Measurements from ENCODE around the gene MPPED1.
A peak's percentile ranks its signal among the peaks of the same experiment; 100 is the strongest.

MPPED1 gene

GRCh38 chr22:43449831-43450225 lies 38.0 kb downstream of the MPPED1 start:
- DNase-seq, result no peak

- no peak for DNase-seq
Measured at GRCh38 chr22:43451371-43452050, 39.7 kb downstream of the MPPED1 start.

- DNase-seq, result no peak
Measured at GRCh38 chr22:43455846-43456245, 44.0 kb downstream of the MPPED1 start.

- DNase-seq, result no peak
Measured at GRCh38 chr22:43457002-43457401, 45.2 kb downstream of the MPPED1 start.

GRCh38 chr22:43462701-43463100 lies 50.9 kb downstream of the MPPED1 start:
- no peak for DNase-seq

- DNase-seq, result no peak
Measured at GRCh38 chr22:43464809-43465208, 53.0 kb downstream of the MPPED1 start.

GRCh38 chr22:43465291-43466015 lies 53.6 kb downstream of the MPPED1 start:
- no peak for DNase-seq

GRCh38 chr22:43466710-43467109 lies 54.9 kb downstream of the MPPED1 start:
- no peak for DNase-seq

- DNase-seq, result no peak
Measured at GRCh38 chr22:43467216-43467940, 55.6 kb downstream of the MPPED1 start.

GRCh38 chr22:43470253-43470652 lies 58.4 kb downstream of the MPPED1 start:
- no peak for DNase-seq

GRCh38 chr22:43470941-43471585 lies 59.2 kb downstream of the MPPED1 start:
- DNase-seq, result no peak

- no peak for DNase-seq
Measured at GRCh38 chr22:43471606-43472135, 59.9 kb downstream of the MPPED1 start.

GRCh38 chr22:43473031-43473430 lies 61.2 kb downstream of the MPPED1 start:
- DNase-seq, result no peak

GRCh38 chr22:43473441-43473840 lies 61.6 kb downstream of the MPPED1 start:
- no peak for DNase-seq

- no peak for DNase-seq
Measured at GRCh38 chr22:43474161-43475101, 62.6 kb downstream of the MPPED1 start.

- DNase-seq, result no peak
Measured at GRCh38 chr22:43475549-43476076, 63.8 kb downstream of the MPPED1 start.

GRCh38 chr22:43476341-43476740 lies 64.5 kb downstream of the MPPED1 start:
- DNase-seq, result peak; percentile 19

- no peak for DNase-seq
Measured at GRCh38 chr22:43476751-43477725, 65.2 kb downstream of the MPPED1 start.

GRCh38 chr22:43477966-43478365 lies 66.2 kb downstream of the MPPED1 start:
- no peak for DNase-seq

GRCh38 chr22:43478621-43479300 lies 66.9 kb downstream of the MPPED1 start:
- DNase-seq, result no peak

Data from NCI-H146 (cell line).